ENCODE results near the gene TRIM7.

The TRIM7 gene

GRCh38 chr5:181204826-181205760, at the start of gene TRIM7:
TSS of gene TRIM7 (minus strand) at chr5:181205196. CDS start at chr5:181205110, 86 bp downstream.
- no peak for DNase-seq

- DNase-seq: no peak
These were observed 43.3 kb upstream of the TRIM7 start for GRCh38 chr5:181248277-181248676.

GRCh38 chr5:181246276-181247049, 41.5 kb upstream of the TRIM7 start:
- no peak for DNase-seq

GRCh38 chr5:181245427-181246275, 40.7 kb upstream of the TRIM7 start:
- DNase-seq: no peak

- no peak for DNase-seq
These were observed 38.8 kb upstream of the TRIM7 start, which contains the start of gene RACK1 for GRCh38 chr5:181243564-181244343. TSS of gene RACK1 (minus strand) at chr5:181243906. CDS start at chr5:181243800, 106 bp downstream.

GRCh38 chr5:181243018-181243563, 38.1 kb upstream of the TRIM7 start:
- no peak for DNase-seq

GRCh38 chr5:181242031-181242451, 37.0 kb upstream of the TRIM7 start:
- no peak for DNase-seq

- DNase-seq: no peak
These were observed 36.5 kb upstream of the TRIM7 start for GRCh38 chr5:181241393-181241975.

- DNase-seq: no peak
These were observed 34.2 kb upstream of the TRIM7 start for GRCh38 chr5:181239062-181239663.

GRCh38 chr5:181237729-181238385, 32.9 kb upstream of the TRIM7 start:
- DNase-seq: no peak

GRCh38 chr5:181236954-181237641, 32.1 kb upstream of the TRIM7 start:
- DNase-seq: no peak

GRCh38 chr5:181236471-181236870, 31.5 kb upstream of the TRIM7 start:
- DNase-seq: no peak

- DNase-seq: no peak
These were observed 30.8 kb upstream of the TRIM7 start for GRCh38 chr5:181235689-181236366.

GRCh38 chr5:181235323-181235688, 30.3 kb upstream of the TRIM7 start:
- DNase-seq: no peak

- no peak for DNase-seq
These were observed 29.7 kb upstream of the TRIM7 start for GRCh38 chr5:181234455-181235306.

- DNase-seq: no peak
These were observed 28.9 kb upstream of the TRIM7 start for GRCh38 chr5:181233801-181234454.

- DNase-seq: no peak
These were observed 28.2 kb upstream of the TRIM7 start for GRCh38 chr5:181233088-181233800.

All from NCI-H1930 (cell line).